ENCODE measurements around the gene UGCG.
A peak's percentile ranks its signal among the peaks of the same experiment; 100 is the strongest.
"Not testable (repeated sequence)": the region's sequence is repeated elsewhere in the genome, so short reads cannot be mapped to it uniquely, and the experiment has no call there.

UGCG gene

GRCh38 chr9:111917980-111918379 is 21.4 kb downstream of the UGCG start:
- no peak for DNase-seq (ENCODE audit: low read depth in 2 of 3, low spot score in 1 of 3)

GRCh38 chr9:111919875-111920274 is 23.3 kb downstream of the UGCG start:
- no peak for DNase-seq (ENCODE audit: low read depth in 2 of 3, low spot score in 1 of 3)

GRCh38 chr9:111920531-111920930 is 23.9 kb downstream of the UGCG start:
- DNase-seq (ENCODE audit: low read depth in 2 of 3, low spot score in 1 of 3): no peak

GRCh38 chr9:111922324-111923013 is 25.9 kb downstream of the UGCG start:
- DNase-seq (ENCODE audit: low read depth in 2 of 3, low spot score in 1 of 3): no peak

- no peak for DNase-seq (ENCODE audit: low read depth in 2 of 3, low spot score in 1 of 3)
Observed at GRCh38 chr9:111924281-111924680, 27.7 kb downstream of the UGCG start.

- no peak for DNase-seq (ENCODE audit: low read depth in 2 of 3, low spot score in 1 of 3)
Observed at GRCh38 chr9:111925017-111925770, 28.6 kb downstream of the UGCG start.

GRCh38 chr9:111925784-111926183 is 29.2 kb downstream of the UGCG start:
- no peak for DNase-seq (ENCODE audit: low read depth in 2 of 3, low spot score in 1 of 3)

GRCh38 chr9:111926421-111926875 is 29.8 kb downstream of the UGCG start:
- DNase-seq (ENCODE audit: low read depth in 2 of 3, low spot score in 1 of 3): peak in 1 of 3 donors; percentile 15

- DNase-seq (ENCODE audit: low read depth in 2 of 3, low spot score in 1 of 3): no peak
Observed at GRCh38 chr9:111928359-111928720, 31.7 kb downstream of the UGCG start.

- DNase-seq (ENCODE audit: low read depth in 2 of 3, low spot score in 1 of 3): no peak
Observed at GRCh38 chr9:111934747-111935146, 38.1 kb downstream of the UGCG start.

- no peak for DNase-seq (ENCODE audit: low read depth in 2 of 3, low spot score in 1 of 3)
Observed at GRCh38 chr9:111936391-111936790, 39.8 kb downstream of the UGCG start.

- no peak for DNase-seq (ENCODE audit: low read depth in 2 of 3, low spot score in 1 of 3)
Observed at GRCh38 chr9:111937301-111937700, 40.7 kb downstream of the UGCG start.

- peak; percentile 39 to 50 (median 50) for DNase-seq (ENCODE audit: low read depth in 2 of 3, low spot score in 1 of 3)
Observed at GRCh38 chr9:111937781-111938426, 41.3 kb downstream of the UGCG start.

GRCh38 chr9:111938427-111938800 is 41.8 kb downstream of the UGCG start:
- no peak for DNase-seq (ENCODE audit: low read depth in 2 of 3, low spot score in 1 of 3)

GRCh38 chr9:111939322-111939721 is 42.7 kb downstream of the UGCG start:
- DNase-seq (ENCODE audit: low read depth in 2 of 3, low spot score in 1 of 3): no peak

- DNase-seq (ENCODE audit: low read depth in 2 of 3, low spot score in 1 of 3): no peak
Observed at GRCh38 chr9:111940697-111941096, 44.1 kb downstream of the UGCG start.

- DNase-seq (ENCODE audit: low read depth in 2 of 3, low spot score in 1 of 3): no peak
Observed at GRCh38 chr9:111943200-111943599, 46.6 kb downstream of the UGCG start.

- DNase-seq (ENCODE audit: low read depth in 2 of 3, low spot score in 1 of 3): no peak
Observed at GRCh38 chr9:111943746-111944145, 47.1 kb downstream of the UGCG start.

GRCh38 chr9:111944241-111944866 is 47.7 kb downstream of the UGCG start:
- no peak for DNase-seq (ENCODE audit: low read depth in 2 of 3, low spot score in 1 of 3)

GRCh38 chr9:111945216-111945615 is 48.6 kb downstream of the UGCG start:
- DNase-seq (ENCODE audit: low read depth in 2 of 3, low spot score in 1 of 3): peak in 1 of 3 donors; percentile 25

- DNase-seq (ENCODE audit: low read depth in 2 of 3, low spot score in 1 of 3): not testable (repeated sequence)
Observed at GRCh38 chr9:111948109-111948508, 51.5 kb downstream of the UGCG start.

- DNase-seq (ENCODE audit: low read depth in 2 of 3, low spot score in 1 of 3): no peak
Observed at GRCh38 chr9:111948951-111949350, 52.3 kb downstream of the UGCG start.
